GM23338 (cell line): ENCODE results near the gene ZCCHC9. TPM values are rescaled to one million over a fixed set of nuclear protein-coding genes. Genes with fewer than 3 reads are reported as not detected.
"Not testable (repeated sequence)": the region's sequence is repeated elsewhere in the genome, so short reads cannot be mapped to it uniquely, and the experiment has no call there.

ENCODE experiments used
- ATAC-seq: fragments of 200-7000 bp; cut with Tn5 transposase; 3 replicates; pipeline ENCODE4 v1.9.1; 2020
- DNase-seq: peaks from one replicate; pipeline ENCODE4 v3.0.0-alpha.2; 2015; ENCODE audit warnings: low spot score
- H2AFZ ChIP-seq: fragments of 200-600 bp; sonication (generic); 2 replicates; pipeline ENCODE4 v1.8.0; 2016; ENCODE audit warnings: antibody characterized with exemption, mild to moderate bottlenecking, moderate library complexity
- H3F3A ChIP-seq: fragments of 200-600 bp; sonication (generic); replicated peaks from 2 replicates; pipeline ENCODE4 v1.8.0; 2017; ENCODE audit warnings: antibody characterized with exemption, mixed run types, low read depth
- H3K27ac ChIP-seq: fragments of 200-600 bp; sonication (generic); 2 replicates; pipeline ENCODE4 v1.6.1; 2016; ENCODE audit warnings: low read depth
- H3K27me3 ChIP-seq: fragments of 200-600 bp; sonication (generic); 2 replicates; pipeline ENCODE4 v1.8.0; 2016; ENCODE audit warnings: mild to moderate bottlenecking, mixed run types, moderate library complexity; ENCODE audit not compliant: insufficient read depth
- H3K36me3 ChIP-seq: fragments of 200-600 bp; sonication (generic); 2 replicates; pipeline ENCODE4 v1.8.0; 2016; ENCODE audit warnings: mild to moderate bottlenecking; ENCODE audit not compliant: insufficient read depth
- H3K4me1 ChIP-seq: fragments of 200-600 bp; sonication (generic); 2 replicates; pipeline ENCODE4 v1.8.0; 2016; ENCODE audit warnings: mild to moderate bottlenecking, moderate library complexity; ENCODE audit not compliant: insufficient read depth
- H3K4me2 ChIP-seq: fragments of 200-600 bp; sonication (generic); 2 replicates; pipeline ENCODE4 v1.7.1; 2017; ENCODE audit warnings: mixed run types
- H3K4me3 ChIP-seq: fragments of 200-600 bp; sonication (generic); 2 replicates; pipeline ENCODE4 v1.6.1; 2016; ENCODE audit warnings: mixed run types
- H3K79me2 ChIP-seq: fragments of 200-600 bp; sonication (generic); replicated peaks from 2 replicates; pipeline ENCODE4 v1.8.0; 2017; ENCODE audit warnings: mild to moderate bottlenecking; ENCODE audit not compliant: insufficient read depth
- H3K9me2 ChIP-seq: fragments of 200-600 bp; sonication (generic); 2 replicates; pipeline ENCODE4 v1.8.0; 2017; ENCODE audit not compliant: insufficient read depth
- H4K20me1 ChIP-seq: fragments of 200-600 bp; sonication (generic); replicated peaks from 2 replicates; pipeline ENCODE4 v1.8.0; 2017; ENCODE audit warnings: mild to moderate bottlenecking; ENCODE audit not compliant: insufficient read depth
- H3K27ac Mint-ChIP-seq: 2 replicates; pipeline ENCODE4 v1.8.0; 2020; ENCODE audit warnings: inconsistent platforms, mild to moderate bottlenecking, moderate library complexity, mixed read lengths
- H3K27me3 Mint-ChIP-seq: 3 replicates; pipeline ENCODE4 v1.8.0; 2022; ENCODE audit warnings: low read depth, mild to moderate bottlenecking, moderate library complexity, mixed read lengths, inconsistent platforms; ENCODE audit not compliant: insufficient read depth, poor library complexity
- H3K36me3 Mint-ChIP-seq: 3 replicates; pipeline ENCODE4 v1.8.0; 2021; ENCODE audit warnings: low read depth, mild to moderate bottlenecking, inconsistent platforms, moderate library complexity, mixed read lengths
- H3K4me1 Mint-ChIP-seq: 3 replicates; pipeline ENCODE4 v1.8.0; 2020; ENCODE audit warnings: mild to moderate bottlenecking, inconsistent platforms, mixed read lengths
- H3K4me3 Mint-ChIP-seq: 3 replicates; pipeline ENCODE4 v1.8.0; 2021; ENCODE audit warnings: moderate library complexity, mild to moderate bottlenecking, inconsistent platforms, mixed read lengths
- H3K9me3 Mint-ChIP-seq: 3 replicates; pipeline ENCODE4 v1.8.0; 2020; ENCODE audit warnings: moderate library complexity, mild to moderate bottlenecking, inconsistent platforms, mixed read lengths
- EZH2 ChIP-seq: fragments of 200-600 bp; sonication (generic); IDR thresholded peaks from one replicate; pipeline ENCODE4 v1.8.0; 2017; ENCODE audit warnings: antibody characterized with exemption, mild to moderate bottlenecking, low read depth; ENCODE audit not compliant: unreplicated experiment
- EZH2phosphoT487 ChIP-seq: fragments of 200-600 bp; sonication (generic); IDR thresholded peaks from one replicate; pipeline ENCODE4 v1.8.1; 2018; ENCODE audit warnings: antibody characterized with exemption; ENCODE audit not compliant: unreplicated experiment
- JUNB ChIP-seq: IDR thresholded peaks from one replicate; pipeline ENCODE4 v1.6.1; 2016; ENCODE audit warnings: antibody characterized with exemption; ENCODE audit not compliant: unreplicated experiment
- NANOG ChIP-seq: IDR thresholded peaks from 2 replicates; pipeline ENCODE4 v1.6.1; 2016; ENCODE audit warnings: antibody characterized with exemption, borderline replicate concordance
- REST ChIP-seq: IDR thresholded peaks from one replicate; pipeline ENCODE4 v1.6.1; 2018; ENCODE audit warnings: antibody characterized with exemption; ENCODE audit not compliant: unreplicated experiment
- STAT1 ChIP-seq: IDR thresholded peaks from one replicate; pipeline ENCODE4 v1.6.1; 2016; ENCODE audit warnings: antibody characterized with exemption; ENCODE audit not compliant: unreplicated experiment
- ZNF114 ChIP-seq: fragments of 250-450 bp; sonication (Bioruptor Pico); IDR thresholded peaks from 2 replicates; pipeline ENCODE4 v1.5.0; 2020; ENCODE audit warnings: mild to moderate bottlenecking, moderate library complexity
- ZNF331 ChIP-seq: fragments of 250-450 bp; sonication (Bioruptor Pico); IDR thresholded peaks from 2 replicates; pipeline ENCODE4 v1.5.0; 2020; ENCODE audit warnings: low read depth, mild to moderate bottlenecking, moderate library complexity
- polyA plus RNA-seq: library from polyadenylated mRNA; unstranded; fragments of >200 nt; fragmentation: Nextera tagmentation; extraction: Ambion mirVana; gene quantifications from 2 replicates; pipeline ENCODE4 v1.2.1, GENCODE V29; 2016
- total RNA-seq: library from RNA; depleted of rRNA; stranded (reverse); fragments of >200 nt; shearing (Covaris generic); gene quantifications from 2 replicates; pipeline ENCODE4 v1.2.3, GENCODE V29; 2014

The ZCCHC9 gene
- total and polyA plus RNA-seq, 2 experiments from 2014 or later, result 31.1 to 48.7 TPM

GRCh38 chr5:81256766-81257165 is 44.6 kb upstream of the ZCCHC9 start:
- no peak for DNase-seq
- no peak for ATAC-seq
- H3K4me2 ChIP-seq, result no peak overlapping the region
- no peak overlapping the region for H3K4me3 ChIP-seq
- H3K4me3 Mint-ChIP-seq, result no peak overlapping the region
- no peaks in the 10 kb centered on the region for H3K27me3 Mint-ChIP-seq
- H3K36me3 Mint-ChIP-seq, result peaks cover 31% of the 10 kb centered on the region; the same call in 2 of the 3 replicates
- H3K9me3 Mint-ChIP-seq, result peaks cover 10% of the 10 kb centered on the region; the same call in 2 of the 3 replicates
- H4K20me1 ChIP-seq, result peaks cover 12% of the 10 kb centered on the region; the same call in 1 of the 2 replicates
- no peaks in the 10 kb centered on the region for H3K27me3 ChIP-seq
- no peak overlapping the region for H2AFZ ChIP-seq
- TF ChIP-seq ZNF114 (CRISPR knock-in tag), result no peak
- no peaks in the 10 kb centered on the region for H3K9me2 ChIP-seq
- H3F3A ChIP-seq, result no peaks in the 10 kb centered on the region
- no peaks in the 10 kb centered on the region; the same call in 1 of the 2 replicates for H3K4me1 ChIP-seq
- no peak overlapping the region for H3K27ac ChIP-seq
- no peaks in the 10 kb centered on the region for H3K36me3 ChIP-seq
- peaks cover 21% of the 10 kb centered on the region for H3K4me1 Mint-ChIP-seq
- no peak overlapping the region for H3K27ac Mint-ChIP-seq
- H3K79me2 ChIP-seq, result peaks cover 35% of the 10 kb centered on the region

- not testable (repeated sequence) for H3K4me3 ChIP-seq, H3K4me1 Mint-ChIP-seq, H3K27ac Mint-ChIP-seq, H3K9me2 ChIP-seq, H3F3A ChIP-seq, H3K27me3 ChIP-seq, H3K36me3 ChIP-seq, H3K4me2 ChIP-seq, H3K4me3 Mint-ChIP-seq, H3K4me1 ChIP-seq, H2AFZ ChIP-seq, ATAC-seq, H3K27ac ChIP-seq, H3K27me3 Mint-ChIP-seq, DNase-seq
- Mint-ChIP-seq H3K9me3 (peaks cover 19% of the 10 kb centered on the region; the same call in 2 of the 3 replicates), H3K36me3 (peaks cover 52% of the 10 kb centered on the region; the same call in 2 of the 3 replicates)
- H4K20me1 ChIP-seq, result peaks cover 15% of the 10 kb centered on the region
- peaks cover 55% of the 10 kb centered on the region for H3K79me2 ChIP-seq
Measured at GRCh38 chr5:81262796-81263195, 38.6 kb upstream of the ZCCHC9 start.

GRCh38 chr5:81265101-81265500 is 36.3 kb upstream of the ZCCHC9 start:
- Mint-ChIP-seq H3K9me3 (peaks cover 16% of the 10 kb centered on the region; the same call in 2 of the 3 replicates), H3K27me3 (no peaks in the 10 kb centered on the region), H3K27ac (no peak overlapping the region), H3K4me1 (peaks cover 6% of the 10 kb centered on the region), H3K36me3 (peaks cover 40% of the 10 kb centered on the region; the same call in 2 of the 3 replicates), H3K4me3 (no peak overlapping the region)
- Histone ChIP-seq H3K9me2 (no peaks in the 10 kb centered on the region), H3K36me3 (no peaks in the 10 kb centered on the region), H2AFZ (no peak overlapping the region), H3F3A (no peaks in the 10 kb centered on the region), H4K20me1 (peaks cover 9% of the 10 kb centered on the region), H3K27me3 (no peaks in the 10 kb centered on the region), H3K4me1 (peaks cover 8% of the 10 kb centered on the region), H3K4me3 (no peak overlapping the region), H3K79me2 (peaks cover 58% of the 10 kb centered on the region), H3K27ac (no peak overlapping the region), H3K4me2 (no peak overlapping the region)
- DNase-seq (no peak), ATAC-seq (no peak)
- TF ChIP-seq ZNF331 (CRISPR knock-in tag), result no peak
- no peak for TF ChIP-seq JUNB
- no peak for TF ChIP-seq STAT1
- TF ChIP-seq REST, result no peak
- no peak for TF ChIP-seq EZH2
- no peak for TF ChIP-seq NANOG
- no peak for TF ChIP-seq EZH2phosphoT487
